ENCODE measurements around the gene LTV1. TPM values are rescaled to one million over a fixed set of nuclear protein-coding genes. Genes with fewer than 3 reads are reported as not detected.

LTV1 gene
- polyA plus RNA-seq, 1 donor from 2014 or later, result 35.5 TPM

DNA sequence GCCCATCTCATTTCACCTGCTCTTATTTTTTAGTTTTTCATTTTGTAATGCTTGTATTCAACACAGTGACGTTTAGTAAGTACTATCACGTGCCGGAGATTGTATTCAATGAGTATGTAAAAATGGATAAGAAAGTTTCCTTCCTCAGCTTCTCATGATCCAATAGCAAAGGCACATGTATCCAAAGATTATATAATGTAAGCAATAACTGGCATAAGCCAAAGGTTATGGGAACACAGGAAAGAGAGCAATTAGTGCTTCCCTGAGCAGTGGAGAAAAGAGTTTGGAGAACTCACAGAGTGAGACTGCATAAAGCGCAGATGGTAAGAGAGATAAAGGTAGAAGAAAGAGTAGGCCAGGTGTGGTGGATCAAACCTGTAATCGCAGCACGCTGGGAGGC, 21.8 kb upstream of the LTV1 start:
- Histone ChIP-seq H2AFZ (ENCODE audit: low read depth, low read length) (no peak overlapping the region), H3K27me3 (ENCODE audit: insufficient read depth, low read depth, low read length) (no peaks in the 10 kb centered on the region), H3K9me3 (ENCODE audit: low read length) (no peaks in the 10 kb centered on the region), H3K36me3 (ENCODE audit: insufficient read depth, low read length) (no peaks in the 10 kb centered on the region), H4K20me1 (ENCODE audit: insufficient read depth) (no peaks in the 10 kb centered on the region), H3K9ac (ENCODE audit: low read length) (no peak overlapping the region), H3K4me3 (ENCODE audit: low read length) (no peak overlapping the region), H3K4me2 (ENCODE audit: low read length) (no peak overlapping the region), H3K9me2 (ENCODE audit: insufficient read depth, low read length) (no peaks in the 10 kb centered on the region), H3F3A (ENCODE audit: insufficient read depth, low read length, poor library complexity, severe bottlenecking) (no peaks in the 10 kb centered on the region), H3K79me2 (replicated peaks; ENCODE audit: insufficient read depth, low read length) (no peaks in the 10 kb centered on the region), H3K27ac (ENCODE audit: low read length) (no peak overlapping the region)
- TF ChIP-seq EP300 (conservative IDR thresholded peaks at IDR 0.05; ENCODE audit: poor library complexity, severe bottlenecking) (no peak), MXI1 (conservative IDR thresholded peaks at IDR 0.05; ENCODE audit: poor library complexity, severe bottlenecking) (no peak), POLR2AphosphoS5 (IDR thresholded peaks at IDR 0.05) (no peak), EZH2 (IDR thresholded peaks at IDR 0.05; ENCODE audit: borderline replicate concordance, insufficient read depth, low read length, poor library complexity, severe bottlenecking) (no peak), TAF1 (IDR thresholded peaks at IDR 0.05; ENCODE audit: low read depth) (no peak), RAD21 (conservative IDR thresholded peaks at IDR 0.05) (no peak), SMC3 (conservative IDR thresholded peaks at IDR 0.05; ENCODE audit: poor library complexity) (no peak)
- TF ChIP-seq, protein P1, sequence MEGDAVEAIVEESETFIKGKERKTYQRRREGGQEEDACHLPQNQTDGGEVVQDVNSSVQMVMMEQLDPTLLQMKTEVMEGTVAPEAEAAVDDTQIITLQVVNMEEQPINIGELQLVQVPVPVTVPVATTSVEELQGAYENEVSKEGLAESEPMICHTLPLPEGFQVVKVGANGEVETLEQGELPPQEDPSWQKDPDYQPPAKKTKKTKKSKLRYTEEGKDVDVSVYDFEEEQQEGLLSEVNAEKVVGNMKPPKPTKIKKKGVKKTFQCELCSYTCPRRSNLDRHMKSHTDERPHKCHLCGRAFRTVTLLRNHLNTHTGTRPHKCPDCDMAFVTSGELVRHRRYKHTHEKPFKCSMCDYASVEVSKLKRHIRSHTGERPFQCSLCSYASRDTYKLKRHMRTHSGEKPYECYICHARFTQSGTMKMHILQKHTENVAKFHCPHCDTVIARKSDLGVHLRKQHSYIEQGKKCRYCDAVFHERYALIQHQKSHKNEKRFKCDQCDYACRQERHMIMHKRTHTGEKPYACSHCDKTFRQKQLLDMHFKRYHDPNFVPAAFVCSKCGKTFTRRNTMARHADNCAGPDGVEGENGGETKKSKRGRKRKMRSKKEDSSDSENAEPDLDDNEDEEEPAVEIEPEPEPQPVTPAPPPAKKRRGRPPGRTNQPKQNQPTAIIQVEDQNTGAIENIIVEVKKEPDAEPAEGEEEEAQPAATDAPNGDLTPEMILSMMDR (IDR thresholded peaks at IDR 0.05; ENCODE audit: poor library complexity, severe bottlenecking), result no peak
- TF ChIP-seq, protein P2, sequence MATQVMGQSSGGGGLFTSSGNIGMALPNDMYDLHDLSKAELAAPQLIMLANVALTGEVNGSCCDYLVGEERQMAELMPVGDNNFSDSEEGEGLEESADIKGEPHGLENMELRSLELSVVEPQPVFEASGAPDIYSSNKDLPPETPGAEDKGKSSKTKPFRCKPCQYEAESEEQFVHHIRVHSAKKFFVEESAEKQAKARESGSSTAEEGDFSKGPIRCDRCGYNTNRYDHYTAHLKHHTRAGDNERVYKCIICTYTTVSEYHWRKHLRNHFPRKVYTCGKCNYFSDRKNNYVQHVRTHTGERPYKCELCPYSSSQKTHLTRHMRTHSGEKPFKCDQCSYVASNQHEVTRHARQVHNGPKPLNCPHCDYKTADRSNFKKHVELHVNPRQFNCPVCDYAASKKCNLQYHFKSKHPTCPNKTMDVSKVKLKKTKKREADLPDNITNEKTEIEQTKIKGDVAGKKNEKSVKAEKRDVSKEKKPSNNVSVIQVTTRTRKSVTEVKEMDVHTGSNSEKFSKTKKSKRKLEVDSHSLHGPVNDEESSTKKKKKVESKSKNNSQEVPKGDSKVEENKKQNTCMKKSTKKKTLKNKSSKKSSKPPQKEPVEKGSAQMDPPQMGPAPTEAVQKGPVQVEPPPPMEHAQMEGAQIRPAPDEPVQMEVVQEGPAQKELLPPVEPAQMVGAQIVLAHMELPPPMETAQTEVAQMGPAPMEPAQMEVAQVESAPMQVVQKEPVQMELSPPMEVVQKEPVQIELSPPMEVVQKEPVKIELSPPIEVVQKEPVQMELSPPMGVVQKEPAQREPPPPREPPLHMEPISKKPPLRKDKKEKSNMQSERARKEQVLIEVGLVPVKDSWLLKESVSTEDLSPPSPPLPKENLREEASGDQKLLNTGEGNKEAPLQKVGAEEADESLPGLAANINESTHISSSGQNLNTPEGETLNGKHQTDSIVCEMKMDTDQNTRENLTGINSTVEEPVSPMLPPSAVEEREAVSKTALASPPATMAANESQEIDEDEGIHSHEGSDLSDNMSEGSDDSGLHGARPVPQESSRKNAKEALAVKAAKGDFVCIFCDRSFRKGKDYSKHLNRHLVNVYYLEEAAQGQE (IDR thresholded peaks at IDR 0.05; ENCODE audit: borderline replicate concordance), result no peak

DNA sequence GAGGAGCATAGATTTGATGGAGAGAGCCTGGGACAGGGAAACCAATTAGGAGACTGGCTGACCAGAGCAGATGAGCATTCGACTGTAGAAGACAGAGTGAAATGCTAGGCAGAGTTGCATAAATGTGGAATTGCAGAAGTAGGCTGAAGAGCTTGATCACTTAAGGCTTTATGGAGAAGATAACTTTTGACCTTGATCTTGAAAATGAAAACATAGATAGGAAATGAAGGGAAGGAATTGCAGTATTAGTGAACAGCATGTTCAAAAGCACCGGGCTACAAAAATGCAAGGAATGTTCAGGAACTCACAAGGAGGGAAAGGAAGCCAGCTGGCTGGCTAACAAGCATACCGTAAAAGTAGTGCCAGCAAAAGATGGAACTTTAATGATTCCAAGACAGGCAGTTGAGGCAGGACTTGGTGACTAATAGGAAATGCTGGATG, 20.5 kb upstream of the LTV1 start:
- Histone ChIP-seq H3K9ac (ENCODE audit: low read length) (no peak overlapping the region), H3K27ac (ENCODE audit: low read length) (no peak overlapping the region), H3K27me3 (ENCODE audit: insufficient read depth, low read depth, low read length) (no peaks in the 10 kb centered on the region), H2AFZ (ENCODE audit: low read depth, low read length) (no peak overlapping the region), H3F3A (ENCODE audit: insufficient read depth, low read length, poor library complexity, severe bottlenecking) (no peaks in the 10 kb centered on the region), H3K9me2 (ENCODE audit: insufficient read depth, low read length) (no peaks in the 10 kb centered on the region), H3K79me2 (replicated peaks; ENCODE audit: insufficient read depth, low read length) (no peaks in the 10 kb centered on the region), H3K4me3 (ENCODE audit: low read length) (no peak overlapping the region), H4K20me1 (ENCODE audit: insufficient read depth) (no peaks in the 10 kb centered on the region), H3K4me2 (ENCODE audit: low read length) (no peak overlapping the region), H3K9me3 (ENCODE audit: low read length) (no peaks in the 10 kb centered on the region), H3K36me3 (ENCODE audit: insufficient read depth, low read length) (no peaks in the 10 kb centered on the region)
- TF ChIP-seq MXI1 (conservative IDR thresholded peaks at IDR 0.05; ENCODE audit: poor library complexity, severe bottlenecking) (no peak), EP300 (conservative IDR thresholded peaks at IDR 0.05; ENCODE audit: poor library complexity, severe bottlenecking) (no peak), RAD21 (conservative IDR thresholded peaks at IDR 0.05) (no peak), POLR2AphosphoS5 (IDR thresholded peaks at IDR 0.05) (no peak), SMC3 (conservative IDR thresholded peaks at IDR 0.05; ENCODE audit: poor library complexity) (no peak), EZH2 (IDR thresholded peaks at IDR 0.05; ENCODE audit: borderline replicate concordance, insufficient read depth, low read length, poor library complexity, severe bottlenecking) (no peak), TAF1 (IDR thresholded peaks at IDR 0.05; ENCODE audit: low read depth) (no peak)
- TF ChIP-seq, protein P2 (IDR thresholded peaks at IDR 0.05; ENCODE audit: borderline replicate concordance), result no peak
- TF ChIP-seq, protein P1 (IDR thresholded peaks at IDR 0.05; ENCODE audit: poor library complexity, severe bottlenecking), result no peak

Data from neural cell (in vitro differentiated cells).